ENCODE measurements around the gene SEMA5A.
"Not testable (repeated sequence)": the region's sequence is repeated elsewhere in the genome, so short reads cannot be mapped to it uniquely, and the experiment has no call there.

Gene SEMA5A

DNA sequence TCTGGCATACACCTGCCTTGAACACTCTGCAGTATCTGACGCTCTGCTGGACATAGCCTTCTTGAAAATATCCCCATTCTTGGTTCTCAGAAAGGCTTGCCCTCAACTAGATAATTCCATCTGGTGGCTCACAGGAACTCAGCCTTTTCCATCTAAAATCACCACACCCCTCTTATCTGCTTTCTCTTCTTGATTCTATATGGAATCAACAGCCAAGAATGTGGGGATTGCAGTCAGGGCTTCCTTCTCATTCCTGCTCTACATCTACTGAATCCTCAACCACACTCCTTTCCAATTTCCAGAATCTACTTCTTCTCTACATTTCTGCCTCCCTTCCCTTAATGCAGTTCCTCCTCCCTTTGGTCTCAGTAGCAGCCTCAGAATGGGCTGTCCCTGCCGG, 170.1 kb downstream of the SEMA5A start:
- in situ Hi-C loops (cut with MboI; ENCODE audit: low sequenced_read_pairs): no loop called here

DNA sequence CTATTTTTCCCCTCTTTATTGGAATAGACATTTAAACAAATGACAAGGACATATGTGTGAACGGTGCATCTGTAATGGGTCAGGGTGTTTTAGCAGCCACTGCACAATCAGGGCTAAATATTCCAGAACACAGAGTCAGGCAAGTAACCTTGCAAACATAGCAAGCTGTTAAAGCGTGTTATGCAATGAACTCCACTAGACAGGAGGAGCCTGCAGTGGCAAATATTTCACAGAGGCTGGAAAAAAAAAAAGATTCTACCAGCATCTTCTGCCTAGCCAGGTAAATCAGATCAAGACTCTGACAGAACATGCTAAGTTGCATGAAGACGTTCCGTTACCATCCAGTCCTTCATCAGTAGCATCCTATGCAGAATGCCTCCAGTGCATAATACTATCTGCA, 171.8 kb downstream of the SEMA5A start:
- in situ Hi-C loops (cut with MboI; ENCODE audit: low sequenced_read_pairs): no loop called here

DNA sequence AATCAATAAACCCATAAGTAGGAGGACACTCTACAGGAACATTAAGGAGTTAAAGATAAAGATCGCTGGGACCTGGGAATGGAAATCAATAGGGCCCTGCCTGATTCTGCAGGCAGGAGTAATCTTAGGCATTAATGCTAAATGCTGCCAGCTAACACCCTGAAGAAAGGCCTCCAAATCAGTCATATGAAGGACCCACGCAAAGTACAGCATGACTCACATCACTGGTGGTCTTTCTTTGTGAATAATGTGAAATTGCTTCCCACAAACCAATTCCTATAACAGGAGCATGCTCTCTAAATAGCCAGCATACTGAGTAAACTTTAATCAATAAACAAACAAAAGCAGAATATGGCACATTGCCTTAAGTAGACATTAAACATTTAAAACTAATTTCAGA, 172.3 kb downstream of the SEMA5A start:
- in situ Hi-C loops (cut with MboI; ENCODE audit: low sequenced_read_pairs): no loop called here

DNA sequence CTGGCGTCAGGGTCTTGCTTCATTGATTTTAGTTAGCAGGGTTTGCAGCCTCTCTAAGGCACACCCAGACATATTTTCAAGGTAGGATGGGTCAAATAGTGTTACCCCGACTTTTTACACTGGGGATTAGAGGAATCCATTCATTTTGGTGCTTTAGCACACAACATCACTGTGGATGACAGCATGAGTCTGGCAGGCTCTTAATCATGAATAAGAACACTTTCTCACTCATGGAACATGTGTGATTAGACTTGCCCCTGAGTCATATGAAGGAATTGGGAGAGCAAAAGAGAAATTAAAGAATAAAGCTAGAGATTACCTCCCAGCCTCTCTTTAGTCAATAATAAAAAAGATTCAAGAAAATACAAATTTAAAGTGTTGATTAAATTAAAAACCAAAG, 175.6 kb downstream of the SEMA5A start:
- in situ Hi-C loops (cut with MboI; ENCODE audit: low sequenced_read_pairs): no loop called here

DNA sequence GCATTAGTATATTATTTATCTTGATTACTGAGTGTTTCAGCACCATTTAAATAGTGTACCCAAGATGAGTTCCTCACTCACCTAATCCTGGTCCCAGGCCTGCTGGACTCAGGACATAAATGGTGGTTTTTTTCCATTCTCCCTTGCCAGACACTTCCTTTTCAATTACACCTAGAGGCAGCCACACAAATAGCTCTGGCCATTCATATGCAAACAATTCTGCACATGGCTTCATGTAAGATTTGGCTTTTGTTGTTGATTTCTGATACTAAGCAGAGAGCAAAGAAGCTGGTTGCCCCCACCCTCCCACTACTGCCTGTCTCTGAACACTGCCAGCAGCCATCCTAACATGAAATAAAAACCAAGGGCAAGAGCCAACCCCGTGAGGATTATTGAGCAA, 180.4 kb downstream of the SEMA5A start:
- in situ Hi-C loops (cut with MboI; ENCODE audit: low sequenced_read_pairs): no loop called here

DNA sequence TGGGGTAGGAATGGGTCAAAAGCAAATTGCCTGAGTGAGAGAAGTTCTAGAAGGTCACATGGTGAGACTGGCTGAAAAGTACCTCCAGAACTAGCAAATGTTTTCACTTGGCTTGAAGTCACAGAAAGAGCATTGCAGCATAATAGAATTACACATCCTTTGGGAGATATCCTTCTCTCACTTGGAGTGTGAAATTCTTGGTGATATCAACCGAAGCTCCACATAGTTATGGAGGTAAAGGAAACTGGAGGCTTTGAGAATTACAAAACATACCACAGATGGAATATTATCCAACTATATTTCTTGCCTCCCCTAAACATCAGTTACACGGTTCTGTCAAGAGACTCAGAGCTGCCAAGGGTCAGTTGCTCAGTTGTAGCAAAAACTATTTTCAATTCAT, 182.4 kb downstream of the SEMA5A start:
- in situ Hi-C loops (cut with MboI; ENCODE audit: low sequenced_read_pairs): no loop called here

DNA sequence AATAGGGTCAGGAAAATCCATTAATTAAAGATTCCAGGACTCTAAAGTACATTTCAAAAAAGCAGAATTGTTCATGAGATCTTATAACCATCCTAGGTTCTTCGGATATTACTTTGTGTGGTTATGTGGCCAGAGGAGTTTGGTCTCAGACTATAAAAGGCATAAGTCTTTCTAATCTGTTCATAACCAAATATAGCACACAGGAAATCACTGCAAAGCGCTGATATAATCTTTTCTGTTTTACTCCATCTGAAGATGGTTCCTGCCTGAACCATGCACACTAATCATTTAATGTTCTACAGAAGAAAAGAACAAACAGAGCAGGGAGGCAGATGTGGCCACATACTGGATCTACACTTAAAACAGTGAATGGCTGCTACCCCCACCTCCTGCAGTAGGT, 182.8 kb downstream of the SEMA5A start:
- in situ Hi-C loops (cut with MboI; ENCODE audit: low sequenced_read_pairs): no loop called here

DNA sequence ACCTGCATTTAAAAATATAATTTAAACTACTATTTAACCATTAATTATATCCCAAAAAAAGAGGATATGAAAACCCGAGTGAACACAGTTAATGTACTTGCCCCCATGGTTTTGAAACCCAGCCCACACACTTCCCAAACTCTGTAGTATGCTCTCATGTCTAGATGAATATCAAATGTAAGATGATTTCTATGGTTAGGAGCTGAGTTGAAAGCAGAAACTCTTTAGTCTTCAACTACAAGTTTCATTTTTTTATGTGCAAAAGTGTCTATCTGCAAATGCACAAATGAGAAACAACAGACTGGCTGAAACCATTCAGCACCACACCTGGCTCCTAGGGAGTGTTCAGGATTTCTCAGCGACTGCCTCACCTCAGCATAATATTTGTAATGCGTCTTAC, 183.3 kb downstream of the SEMA5A start:
- in situ Hi-C loops (cut with MboI; ENCODE audit: low sequenced_read_pairs): no loop called here

DNA sequence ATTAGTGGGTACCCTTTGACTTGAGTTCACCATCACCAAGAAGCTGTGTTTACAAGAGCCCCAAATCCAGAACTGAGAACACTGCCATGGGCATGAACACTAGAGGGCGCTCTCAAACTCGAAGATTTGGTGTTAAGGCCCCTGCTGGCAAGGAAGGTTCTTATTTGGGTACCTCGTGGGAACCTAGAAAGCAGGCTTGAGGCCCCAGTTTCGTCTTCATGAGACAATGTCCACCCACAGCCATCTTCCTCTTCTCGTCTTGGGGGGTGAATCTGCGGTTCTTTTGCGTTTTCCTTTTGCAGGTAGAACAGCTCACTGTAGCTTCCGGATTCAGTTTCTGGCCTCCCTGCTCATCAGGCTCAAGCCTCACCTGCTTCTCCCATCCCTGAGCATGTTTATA, 184.0 kb downstream of the SEMA5A start:
- in situ Hi-C loops (cut with MboI; ENCODE audit: low sequenced_read_pairs): no loop called here

DNA sequence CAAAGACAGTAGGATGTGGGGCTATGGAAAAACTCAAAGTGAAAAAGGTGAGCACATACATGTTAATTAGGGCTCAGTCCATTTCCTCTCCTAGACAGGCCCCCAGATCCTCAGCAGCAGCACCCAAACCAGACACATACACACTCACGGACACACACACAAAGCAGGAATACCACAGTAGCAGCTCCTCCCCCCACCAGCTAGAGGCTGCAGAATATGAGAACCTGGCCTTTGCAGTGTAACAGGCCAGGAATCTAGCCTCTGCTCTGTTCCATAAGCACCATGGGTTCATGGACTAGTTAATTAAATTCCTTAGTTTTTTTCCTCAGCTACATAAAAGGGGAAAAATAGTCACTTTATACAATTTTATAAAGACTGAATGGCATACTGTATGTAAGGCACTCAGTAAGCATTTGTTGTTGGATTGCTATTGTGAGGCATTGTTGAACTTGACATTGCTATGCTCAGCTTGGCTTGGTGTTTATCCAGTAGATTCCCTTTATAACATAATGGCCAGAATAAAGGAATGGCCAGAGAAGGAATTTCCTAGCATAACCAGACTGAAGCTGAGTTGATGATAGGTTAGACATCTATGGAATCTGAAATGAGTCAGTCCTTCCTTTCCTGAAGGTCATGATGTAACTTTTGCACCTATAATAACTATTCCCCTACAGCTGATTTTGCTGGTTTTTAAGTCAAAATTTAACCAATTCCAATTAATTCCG, 186.8 kb downstream of the SEMA5A start:
- in situ Hi-C loops (cut with MboI; ENCODE audit: low sequenced_read_pairs): no loop called here

DNA sequence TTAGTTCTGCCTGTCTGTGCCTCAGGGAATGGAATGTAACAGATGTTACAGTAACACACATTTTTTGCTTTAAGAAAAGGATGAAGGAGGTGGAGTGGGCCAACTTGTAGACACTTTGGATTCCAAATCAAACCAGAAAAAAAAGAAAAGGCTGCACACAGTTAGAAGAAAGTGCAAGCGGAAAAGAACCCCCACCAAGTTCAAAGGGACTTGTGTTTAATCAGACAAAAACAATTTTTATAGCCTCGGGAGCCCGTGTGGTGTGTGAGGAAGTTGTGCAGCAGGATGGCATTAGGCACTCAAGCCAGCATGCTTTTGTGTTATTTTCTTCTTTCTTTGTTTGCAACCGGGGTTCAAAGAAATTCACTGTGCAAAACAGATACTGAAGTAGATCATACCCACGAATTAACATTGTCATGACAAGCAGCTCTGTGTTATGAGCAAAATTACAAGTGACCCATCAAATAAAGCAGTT, 189.5 kb downstream of the SEMA5A start:
- in situ Hi-C loops (cut with MboI; ENCODE audit: low sequenced_read_pairs): no loop called here

DNA sequence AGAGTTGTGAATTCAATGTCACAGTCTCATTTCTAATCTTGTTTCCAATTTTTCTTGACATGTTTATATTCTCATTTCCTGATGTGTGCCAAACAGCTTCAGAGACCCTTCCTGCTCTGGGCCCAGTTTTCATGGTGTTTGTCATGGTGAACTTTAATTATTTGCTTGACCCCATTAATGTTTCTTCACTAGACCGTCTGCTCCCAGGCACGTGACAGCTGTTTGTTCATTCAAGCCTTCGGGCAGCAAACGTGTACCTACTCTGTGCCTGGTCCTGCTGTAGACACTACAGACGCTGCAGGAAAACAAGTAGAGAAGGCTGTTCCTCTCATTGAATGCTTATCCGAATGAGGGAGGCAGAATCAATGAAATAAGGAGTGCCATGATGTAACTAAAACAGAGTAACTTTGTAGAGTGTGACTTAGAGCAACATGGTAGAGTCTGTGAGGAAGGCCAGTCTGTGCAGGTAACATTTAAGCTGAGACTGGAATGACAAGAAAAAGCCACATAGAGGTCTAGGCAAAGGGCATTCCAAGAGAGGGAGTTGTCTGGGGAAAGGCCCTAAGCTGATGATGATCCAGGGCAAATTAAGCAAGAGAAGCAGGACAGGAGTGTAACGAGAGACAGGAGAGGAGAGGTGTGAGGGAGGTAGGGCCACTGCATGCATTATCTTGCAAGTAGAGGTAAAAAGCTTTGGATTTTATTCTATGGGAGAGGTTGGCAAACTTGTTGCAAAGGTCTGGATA, 191.4 kb downstream of the SEMA5A start:
- in situ Hi-C loops (cut with MboI; ENCODE audit: low sequenced_read_pairs): no loop called here

DNA sequence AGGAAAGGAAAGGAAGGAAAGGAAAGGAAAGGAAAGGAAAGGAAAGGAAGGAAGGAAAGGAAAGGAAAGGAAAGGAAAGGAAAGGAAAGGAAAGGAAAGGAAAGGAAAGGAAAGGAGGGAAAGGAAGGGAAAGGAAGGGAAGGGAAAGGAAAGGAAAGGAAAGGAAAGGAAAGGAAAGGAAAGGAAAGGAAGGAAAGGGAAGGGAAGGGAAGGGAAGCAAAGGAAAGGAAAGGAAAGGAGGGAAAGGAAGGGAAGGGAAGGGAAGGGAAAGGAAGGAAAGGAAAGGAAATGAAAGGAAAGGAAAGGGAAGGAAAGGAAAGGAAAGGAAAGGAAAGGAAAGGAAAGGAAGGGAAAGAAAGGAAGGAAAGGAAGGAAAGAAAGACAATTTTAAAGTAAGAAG, 192.8 kb downstream of the SEMA5A start:
- in situ Hi-C loops (cut with MboI; ENCODE audit: low sequenced_read_pairs): not testable (repeated sequence)

DNA sequence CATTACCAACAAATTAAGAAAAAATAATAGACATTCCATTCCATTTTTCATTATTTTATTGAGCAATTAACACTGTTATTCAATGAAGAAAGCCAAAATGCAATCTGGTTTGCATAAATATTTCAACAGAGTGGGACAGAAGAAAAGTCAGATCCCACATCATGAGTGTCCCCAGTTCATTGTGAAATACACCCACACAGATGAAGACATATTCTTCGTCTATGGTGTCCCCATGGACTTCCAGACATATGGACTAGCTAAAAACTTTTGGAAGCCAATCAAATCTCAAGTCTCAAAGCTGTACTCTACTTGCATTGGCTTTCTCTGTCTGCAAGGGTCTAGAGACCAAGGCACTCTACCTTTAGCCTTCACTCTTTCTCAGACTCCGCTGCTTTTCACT, 194.3 kb downstream of the SEMA5A start:
- in situ Hi-C loops (cut with MboI; ENCODE audit: low sequenced_read_pairs): no loop called here

DNA sequence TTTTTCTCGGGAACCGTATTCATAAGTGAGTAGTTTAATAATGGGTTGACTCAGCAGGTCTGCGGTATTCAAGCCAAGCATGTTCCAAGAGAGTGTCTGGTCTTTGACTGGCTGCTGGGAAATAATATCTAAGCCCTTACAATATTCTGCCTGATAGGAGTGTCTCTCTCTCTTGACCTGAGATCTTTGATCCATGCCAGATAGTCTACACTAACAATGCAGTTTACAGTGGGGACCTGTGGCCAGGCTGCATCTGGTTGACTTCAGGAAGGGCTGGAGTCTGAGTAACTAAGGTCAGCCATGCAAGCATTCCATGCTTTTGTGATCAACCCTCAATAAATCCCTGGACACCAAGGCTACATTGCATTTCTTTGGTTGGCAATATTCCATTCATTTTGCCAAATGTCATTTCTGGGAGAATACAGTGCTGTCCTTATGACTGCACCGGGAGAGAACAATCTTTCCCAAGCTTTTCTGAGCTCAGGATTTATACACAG, 195.5 kb downstream of the SEMA5A start:
- in situ Hi-C loops (cut with MboI; ENCODE audit: low sequenced_read_pairs): no loop called here

DNA sequence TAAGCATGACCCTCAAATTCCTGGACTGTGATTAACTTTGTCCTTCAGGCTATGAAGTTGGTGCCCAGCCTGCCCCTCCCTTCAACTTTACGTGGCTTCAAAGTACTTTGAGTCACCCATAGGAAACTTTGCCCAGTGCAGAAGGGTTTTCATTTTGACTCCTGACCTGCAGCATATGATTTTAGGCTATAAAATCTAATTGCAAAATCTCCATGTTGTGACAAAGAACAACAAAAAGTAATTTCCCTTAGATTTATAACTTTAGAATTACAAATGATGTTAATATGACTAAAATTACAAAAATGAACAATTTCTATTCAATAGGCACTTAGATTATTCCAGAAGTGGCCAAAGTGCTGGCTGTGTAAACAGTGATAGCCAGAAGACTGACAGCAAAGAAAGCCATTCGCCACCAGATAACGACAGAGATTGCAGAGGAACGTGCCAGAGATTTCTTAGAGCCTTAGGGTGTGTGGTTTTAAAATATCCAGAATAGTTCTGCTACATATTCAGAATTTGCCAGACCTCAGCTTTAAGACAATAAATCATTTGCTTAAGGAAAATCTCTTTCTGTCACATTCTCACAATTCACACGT, 197.4 kb downstream of the SEMA5A start:
- in situ Hi-C loops (cut with MboI; ENCODE audit: low sequenced_read_pairs): no loop called here

DNA sequence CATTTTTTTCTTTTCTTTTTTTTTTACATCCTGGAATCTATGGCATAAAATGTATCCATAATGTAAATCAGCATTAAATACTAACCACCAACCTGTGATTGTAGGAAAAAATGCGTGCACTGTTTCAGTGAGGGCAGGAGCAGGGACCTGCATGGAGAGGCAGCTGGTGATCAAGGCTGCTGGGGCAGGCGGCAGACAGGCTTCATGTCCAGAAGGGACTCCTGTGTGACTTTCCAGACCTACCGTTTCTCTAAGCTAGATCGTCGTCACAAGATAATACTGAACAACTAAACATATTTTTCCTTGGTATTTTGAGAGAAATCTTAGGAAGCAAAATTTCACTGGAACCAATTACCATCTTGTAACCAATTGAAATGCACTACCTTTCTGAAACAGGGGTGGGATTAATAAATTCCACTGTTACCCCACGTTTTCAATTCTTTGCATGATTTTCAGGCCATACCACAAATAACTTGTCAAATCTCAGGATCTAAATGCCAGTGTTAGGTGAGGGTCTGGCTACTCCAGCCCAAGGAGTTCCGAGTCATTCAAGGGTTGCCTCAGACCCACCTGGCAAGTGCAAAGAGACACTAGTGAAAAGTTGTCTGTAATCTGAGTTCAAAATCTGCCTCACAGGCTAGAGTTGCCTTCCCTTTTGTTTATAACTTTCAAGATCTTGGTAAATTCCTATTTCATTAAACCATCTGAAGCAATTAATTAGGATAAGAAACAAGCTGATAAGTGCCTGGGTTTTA, 198.2 kb downstream of the SEMA5A start:
- in situ Hi-C loops (cut with MboI; ENCODE audit: low sequenced_read_pairs): no loop called here

DNA sequence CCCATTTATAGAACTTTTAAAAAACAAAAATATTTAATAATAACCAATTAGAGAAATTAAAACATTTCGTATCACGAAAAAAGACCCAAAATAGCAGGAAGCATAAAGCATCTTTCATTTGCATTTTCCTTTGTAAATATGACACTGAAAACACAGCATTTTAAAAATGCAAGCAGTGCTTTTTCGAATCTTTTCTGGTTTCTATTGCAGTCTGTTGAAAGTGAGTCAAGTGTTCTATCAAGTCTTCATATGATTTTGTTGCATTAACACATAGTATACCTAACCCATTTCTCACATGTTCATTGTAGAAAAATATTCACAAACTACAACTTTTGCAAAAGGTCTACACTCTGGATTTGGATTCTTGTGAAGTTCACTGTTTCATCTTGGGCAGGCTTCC, 198.8 kb downstream of the SEMA5A start:
- in situ Hi-C loops (cut with MboI; ENCODE audit: low sequenced_read_pairs): no loop called here

DNA sequence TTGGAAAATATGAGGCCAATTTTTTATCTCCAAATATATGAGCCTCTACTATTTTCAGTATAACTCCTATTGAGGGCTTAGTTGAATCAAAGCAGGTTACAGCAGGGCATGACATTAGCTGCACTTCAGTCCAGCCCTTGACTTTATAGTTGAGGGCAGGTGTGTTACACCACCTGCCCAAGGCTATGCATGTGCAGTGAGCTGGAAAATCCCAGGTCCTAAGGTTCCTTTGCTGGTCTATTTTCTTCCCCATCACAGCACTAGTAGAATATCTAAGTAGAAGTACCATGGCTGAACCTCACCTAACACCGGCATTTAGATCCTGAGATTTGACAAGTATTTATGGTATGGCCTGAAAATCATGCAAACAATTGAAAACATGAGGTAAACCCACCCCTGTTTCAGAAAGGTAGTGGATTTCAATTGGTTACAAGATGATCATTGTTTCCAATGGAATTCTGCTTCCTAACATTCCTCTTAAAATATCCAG, 201.1 kb downstream of the SEMA5A start:
- in situ Hi-C loops (cut with MboI; ENCODE audit: low sequenced_read_pairs): no loop called here

DNA sequence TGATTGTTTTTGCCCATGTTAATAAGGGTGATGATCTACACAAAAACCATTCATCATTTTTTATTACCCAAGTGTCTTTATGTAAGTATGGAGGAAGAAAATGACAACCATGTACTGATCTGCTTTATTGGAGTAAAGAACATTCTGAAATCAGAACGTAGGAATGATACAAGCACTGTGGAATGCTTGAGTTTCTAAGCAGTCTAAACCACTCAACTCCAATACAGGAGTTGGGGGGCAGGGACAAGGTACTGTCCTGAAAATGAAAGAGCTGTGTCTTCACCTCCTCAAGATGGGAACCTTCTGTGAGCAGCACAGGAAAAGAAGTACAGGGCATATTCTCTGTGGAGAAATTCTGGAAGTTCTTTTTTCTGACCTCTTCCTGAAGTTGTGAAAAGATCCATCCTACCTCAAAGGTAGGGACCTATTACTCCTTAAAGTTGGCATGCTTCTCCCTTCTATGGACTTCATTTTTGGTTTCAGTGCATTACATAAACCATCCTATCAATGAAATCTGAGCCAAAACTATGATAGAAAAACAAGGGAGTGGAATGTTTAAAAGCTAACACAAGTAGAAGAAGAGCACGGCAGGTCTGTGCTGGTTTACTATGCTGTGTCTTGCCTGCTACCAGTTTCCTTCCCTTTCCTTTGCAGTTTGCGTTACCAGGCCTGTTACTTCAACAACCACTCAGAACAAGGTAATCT, 202.6 kb downstream of the SEMA5A start:
- in situ Hi-C loops (cut with MboI; ENCODE audit: low sequenced_read_pairs): no loop called here
